ENCODE data around the gene ZNF71. TPM values are rescaled to one million over a fixed set of nuclear protein-coding genes. Genes with fewer than 3 reads are reported as not detected.

ZNF71 gene
- total RNA-seq (2014; rRNA removed; shearing (Covaris generic)) (3.4 and 7.9 TPM in 2 replicates), polyA plus RNA-seq (2016; fragmentation: Nextera tagmentation; extraction: Ambion mirVana) (6.2 and 6.7 TPM in 2 replicates)

DNA sequence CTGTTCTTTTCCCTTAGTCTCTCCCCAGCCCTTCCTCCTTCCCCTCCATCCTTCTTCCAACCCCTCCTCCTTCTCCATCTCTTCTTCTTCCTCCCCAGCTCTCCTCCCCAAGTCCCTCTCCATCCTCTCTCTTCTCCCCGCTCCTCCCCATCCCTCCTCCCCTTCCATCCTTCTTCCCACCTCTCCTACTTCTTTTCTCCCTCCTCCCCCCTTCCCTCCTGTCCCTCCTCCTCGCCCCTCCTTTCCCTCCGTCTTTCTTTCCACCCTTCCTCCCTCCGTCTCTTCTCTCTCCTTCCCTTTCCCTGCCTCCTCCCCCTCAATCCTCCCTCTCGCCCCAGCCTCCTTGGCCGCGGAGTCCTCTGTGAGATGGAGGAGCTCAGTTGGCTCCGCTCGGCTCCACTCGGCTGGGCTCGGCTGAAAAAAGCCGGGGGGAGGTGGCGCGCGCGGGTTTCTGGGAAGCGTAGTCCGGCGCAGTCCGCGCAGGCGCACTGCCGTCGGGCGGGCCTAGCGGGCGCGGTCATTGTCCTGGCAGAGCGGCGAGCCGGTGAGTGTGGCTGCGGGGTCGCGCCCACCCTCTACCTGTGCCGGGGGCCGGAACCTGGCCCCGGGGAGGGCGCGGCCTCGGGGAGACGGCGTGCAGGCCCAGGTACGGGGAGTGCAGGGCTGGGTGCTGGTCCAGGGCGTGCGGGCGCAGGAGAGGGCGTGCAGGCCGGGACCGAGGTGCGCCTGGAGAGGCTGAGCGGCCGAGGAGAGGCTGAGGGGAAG lies at the start of gene ZNF71:
TSS of gene ZNF71 (plus strand) at position 520 of the 765 bp plus-strand sequence. CDS start 6,257 bp downstream, outside the sequence.
- no peaks in the 10 kb centered on the region for H3K9me3 ChIP-seq (ENCODE audit: low read depth)
- peak within 1 kb of the TSS; percentile 88 for H2AFZ ChIP-seq
- H3K27me3 ChIP-seq (replicated peaks; ENCODE audit: insufficient read depth) = no peaks in the 10 kb centered on the region
- 0 out of 2 replicates have a peak, but pooled peaks cover 4% of the 10 kb centered on the region for H3K4me1 ChIP-seq (ENCODE audit: insufficient read depth)
- 1 to 6% methylated on average over 47 to 52 of the region's 52 CpGs for WGBS, 2 experiments (ENCODE audit: low coverage in 1 of 2, low lambda C conversion rate in 2 of 2, missing lambda C conversion rate in 2 of 2)
- TF ChIP-seq EZH2phosphoT487 (IDR thresholded peaks at IDR 0.05; ENCODE audit: insufficient read depth, low read depth) (no peak), EZH2 (IDR thresholded peaks at IDR 0.05; ENCODE audit: insufficient read depth, poor library complexity, severe bottlenecking) (no peak)
- peak within 1 kb of the TSS; percentile 83 for H3K9ac ChIP-seq
- no peak within 1 kb of the TSS for H3K27ac ChIP-seq
- DNase-seq = peak; percentile 93
- peak within 1 kb of the TSS; percentile 89 for H3K4me3 ChIP-seq
- no peaks in the 10 kb centered on the region for H3K9me2 ChIP-seq (ENCODE audit: insufficient read depth)
- in situ Hi-C loops (cut with MboI) = no loop called here
- no peaks in the 10 kb centered on the region for H3F3A ChIP-seq (ENCODE audit: insufficient read depth)
- peaks cover 46% of the 10 kb centered on the region for H3K79me2 ChIP-seq (ENCODE audit: insufficient read depth)
- 0 out of 2 replicates have a peak, but pooled peaks cover 6% of the 10 kb centered on the region for H3K36me3 ChIP-seq (ENCODE audit: low read depth)
- 0 out of 2 replicates have a peak, but pooled peaks cover 3% of the 10 kb centered on the region for H4K20me1 ChIP-seq (ENCODE audit: insufficient read depth)
- peak within 1 kb of the TSS; percentile 67 for H3K4me2 ChIP-seq (ENCODE audit: unreplicated experiment)

DNA sequence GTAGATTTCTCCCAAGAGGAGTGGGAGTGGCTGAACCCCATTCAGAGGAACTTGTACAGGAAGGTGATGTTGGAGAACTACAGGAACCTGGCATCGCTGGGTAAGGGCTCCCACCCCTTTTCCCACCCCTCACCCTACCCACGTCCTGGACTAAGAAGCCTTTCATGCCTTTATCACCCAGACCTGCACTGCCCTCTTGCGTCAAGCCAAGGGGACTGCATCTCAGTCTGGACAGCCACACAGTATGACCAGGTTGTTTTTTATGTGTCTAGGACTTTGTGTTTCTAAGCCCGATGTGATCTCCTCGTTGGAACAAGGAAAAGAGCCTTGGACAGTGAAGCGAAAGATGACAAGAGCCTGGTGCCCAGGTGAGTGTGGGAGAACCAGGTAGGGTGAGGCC lies 47.6 kb upstream of the ZNF71 start:
- TF ChIP-seq EZH2phosphoT487 (IDR thresholded peaks at IDR 0.05; ENCODE audit: insufficient read depth, low read depth) (no peak), EZH2 (IDR thresholded peaks at IDR 0.05; ENCODE audit: insufficient read depth, poor library complexity, severe bottlenecking) (no peak)
- H3K9me3 ChIP-seq (ENCODE audit: low read depth) = peaks cover 5% of the 10 kb centered on the region

DNA sequence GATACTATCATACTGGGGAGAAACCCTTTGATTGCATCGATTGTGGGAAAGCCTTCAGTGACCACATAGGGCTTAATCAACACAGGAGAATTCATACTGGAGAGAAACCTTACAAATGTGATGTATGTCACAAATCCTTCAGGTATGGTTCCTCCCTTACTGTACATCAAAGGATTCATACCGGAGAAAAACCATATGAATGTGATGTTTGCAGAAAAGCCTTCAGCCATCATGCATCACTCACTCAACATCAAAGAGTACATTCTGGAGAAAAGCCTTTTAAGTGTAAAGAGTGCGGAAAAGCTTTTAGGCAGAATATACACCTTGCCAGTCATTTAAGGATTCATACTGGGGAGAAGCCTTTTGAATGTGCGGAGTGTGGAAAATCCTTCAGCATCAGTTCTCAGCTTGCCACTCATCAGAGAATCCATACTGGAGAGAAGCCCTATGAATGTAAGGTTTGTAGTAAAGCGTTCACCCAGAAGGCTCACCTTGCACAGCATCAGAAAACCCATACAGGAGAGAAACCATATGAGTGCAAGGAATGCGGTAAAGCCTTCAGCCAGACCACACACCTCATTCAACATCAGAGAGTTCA lies 40.7 kb upstream of the ZNF71 start:
- Histone ChIP-seq H3K79me2 (ENCODE audit: insufficient read depth) (no peaks in the 10 kb centered on the region), H3K4me3 (no peak overlapping the region), H3K27ac (no peak overlapping the region), H2AFZ (no peak overlapping the region), H3F3A (ENCODE audit: insufficient read depth) (0 out of 2 replicates have a peak, but pooled peaks cover 4% of the 10 kb centered on the region), H3K27me3 (replicated peaks; ENCODE audit: insufficient read depth) (no peaks in the 10 kb centered on the region), H4K20me1 (ENCODE audit: insufficient read depth) (no peaks in the 10 kb centered on the region), H3K4me1 (ENCODE audit: insufficient read depth) (no peaks in the 10 kb centered on the region), H3K4me2 (ENCODE audit: unreplicated experiment) (no peak overlapping the region), H3K9me3 (ENCODE audit: low read depth) (peaks cover 27% of the 10 kb centered on the region), H3K9me2 (ENCODE audit: insufficient read depth) (no peaks in the 10 kb centered on the region), H3K36me3 (ENCODE audit: low read depth) (peaks cover 83% of the 10 kb centered on the region), H3K9ac (no peak overlapping the region)
- DNase-seq = peak; percentile 4
- TF ChIP-seq EZH2 (IDR thresholded peaks at IDR 0.05; ENCODE audit: insufficient read depth, poor library complexity, severe bottlenecking) (no peak), EZH2phosphoT487 (IDR thresholded peaks at IDR 0.05; ENCODE audit: insufficient read depth, low read depth) (no peak)
- 89 to 91% methylated on average over 6 of the region's 6 CpGs for WGBS, 2 experiments (ENCODE audit: low coverage in 1 of 2, low lambda C conversion rate in 2 of 2, missing lambda C conversion rate in 2 of 2)
- in situ Hi-C loops (cut with MboI) = no loop called here

More for the DNA sequence above, 47.6 kb upstream of the ZNF71 start:
- DNase-seq = no peak
- H3K4me1 ChIP-seq (ENCODE audit: insufficient read depth) = no peaks in the 10 kb centered on the region
- H2AFZ ChIP-seq = no peak overlapping the region
- peaks cover 33% of the 10 kb centered on the region for H3K79me2 ChIP-seq (ENCODE audit: insufficient read depth)
- H4K20me1 ChIP-seq (ENCODE audit: insufficient read depth) = no peaks in the 10 kb centered on the region
- no peak overlapping the region for H3K4me3 ChIP-seq
- H3K4me2 ChIP-seq (ENCODE audit: unreplicated experiment) = no peak overlapping the region
- no peak overlapping the region for H3K27ac ChIP-seq
- 80 to 86% methylated on average over 6 of the region's 6 CpGs for WGBS, 2 experiments (ENCODE audit: low coverage in 1 of 2, low lambda C conversion rate in 2 of 2, missing lambda C conversion rate in 2 of 2)
- no peaks in the 10 kb centered on the region for H3K27me3 ChIP-seq (replicated peaks; ENCODE audit: insufficient read depth)
- H3K9ac ChIP-seq = no peak overlapping the region
- H3K9me2 ChIP-seq (ENCODE audit: insufficient read depth) = no peaks in the 10 kb centered on the region
- H3K36me3 ChIP-seq (ENCODE audit: low read depth) = peaks cover 63% of the 10 kb centered on the region
- in situ Hi-C loops (cut with MboI) = no loop called here
- H3F3A ChIP-seq (ENCODE audit: insufficient read depth) = no peaks in the 10 kb centered on the region

DNA sequence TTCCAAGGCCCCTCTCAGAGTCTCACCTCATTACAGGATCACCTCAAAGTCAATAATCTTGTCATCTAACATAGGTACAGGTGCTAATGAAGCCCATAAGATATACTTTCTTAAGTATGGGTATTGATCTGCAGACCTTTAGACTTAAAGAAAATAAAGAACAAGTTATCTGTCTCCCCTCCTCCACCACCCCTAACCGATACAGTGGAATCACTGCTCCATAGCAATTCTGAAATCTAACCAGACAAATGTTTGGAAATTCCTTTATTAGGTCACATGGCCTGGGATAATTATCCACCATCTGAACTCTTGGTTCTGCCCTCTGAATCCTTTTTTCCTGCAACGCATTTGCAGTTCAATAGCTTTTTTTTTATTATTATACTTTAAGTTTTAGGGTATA lies 32.3 kb upstream of the ZNF71 start:
- TF ChIP-seq EZH2phosphoT487 (IDR thresholded peaks at IDR 0.05; ENCODE audit: insufficient read depth, low read depth) (no peak), EZH2 (IDR thresholded peaks at IDR 0.05; ENCODE audit: insufficient read depth, poor library complexity, severe bottlenecking) (no peak)
- Histone ChIP-seq H3K27me3 (replicated peaks; ENCODE audit: insufficient read depth) (no peaks in the 10 kb centered on the region), H3K9ac (no peak overlapping the region), H3K27ac (no peak overlapping the region), H3K9me2 (ENCODE audit: insufficient read depth) (no peaks in the 10 kb centered on the region), H2AFZ (no peak overlapping the region), H3K36me3 (ENCODE audit: low read depth) (peaks cover 28% of the 10 kb centered on the region; the same call in 1 of the 2 replicates), H3K4me2 (ENCODE audit: unreplicated experiment) (no peak overlapping the region), H3K79me2 (ENCODE audit: insufficient read depth) (peaks cover 4% of the 10 kb centered on the region; the same call in 1 of the 2 replicates), H4K20me1 (ENCODE audit: insufficient read depth) (no peaks in the 10 kb centered on the region), H3K9me3 (ENCODE audit: low read depth) (peaks cover 13% of the 10 kb centered on the region), H3K4me1 (ENCODE audit: insufficient read depth) (no peaks in the 10 kb centered on the region), H3F3A (ENCODE audit: insufficient read depth) (no peaks in the 10 kb centered on the region), H3K4me3 (no peak overlapping the region)
- WGBS, 2 experiments (ENCODE audit: low coverage in 1 of 2, low lambda C conversion rate in 2 of 2, missing lambda C conversion rate in 2 of 2) = 83 to 86% methylated on average over 2 of the region's 2 CpGs
- in situ Hi-C loops (cut with MboI) = no loop called here
- no peak for DNase-seq

All from GM23248 (cell line).